IMR-90 (cell line): ENCODE measurements around the gene NRP1.

Source experiments
- CTCF ChIP-seq: conservative IDR thresholded peaks from 2 replicates; pipeline ENCODE4 v1.5.1; 2012; ENCODE audit warnings: mild to moderate bottlenecking, low read depth, low read length, improper control_type of control experiment
- MAFK ChIP-seq: IDR thresholded peaks from 2 replicates; pipeline ENCODE4 v1.6.1; 2012; ENCODE audit warnings: low read depth, low read length, improper control_type of control experiment
- MAZ ChIP-seq: IDR thresholded peaks from 2 replicates; pipeline ENCODE4 v1.6.1; 2012; ENCODE audit warnings: low read depth, mild to moderate bottlenecking, low read length, improper control_type of control experiment, moderate library complexity, borderline replicate concordance
- POLR2A ChIP-seq: IDR thresholded peaks from 2 replicates; pipeline ENCODE4 v1.6.1; 2012; ENCODE audit warnings: mild to moderate bottlenecking, low read depth, low read length

DNA sequence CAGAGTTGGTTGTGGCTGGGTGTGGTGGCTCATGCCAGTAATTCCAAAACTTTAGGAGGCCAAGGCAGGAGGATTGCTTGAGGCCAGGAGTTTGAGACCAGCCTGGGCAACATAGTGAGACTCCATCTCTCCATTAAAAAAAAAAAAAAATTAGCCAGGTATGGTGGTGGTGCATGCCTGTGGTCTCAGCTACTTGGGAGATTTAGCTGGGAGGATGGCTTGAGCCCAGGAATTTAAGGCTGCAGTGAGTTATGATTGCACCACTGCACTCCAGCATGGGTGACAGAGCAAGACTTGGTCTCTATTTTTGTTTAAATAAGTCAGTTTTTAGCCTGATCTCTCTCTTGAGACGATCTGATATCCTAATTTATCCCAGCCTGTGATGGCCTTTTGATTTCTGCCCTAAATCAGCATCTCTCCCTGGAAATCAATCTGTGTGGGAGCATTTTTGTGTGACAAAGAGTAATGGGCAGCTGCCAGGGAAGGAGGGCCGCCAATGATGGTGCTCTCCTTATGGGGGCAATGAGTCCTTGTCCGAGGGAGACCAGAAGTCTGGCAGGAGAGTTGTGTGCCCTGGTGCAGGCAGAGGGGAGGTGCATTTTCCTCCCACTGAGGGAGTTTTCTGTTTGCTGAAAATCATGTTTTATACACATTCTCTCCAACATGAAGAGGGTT, 111.0 kb downstream of the NRP1 start:
- TF ChIP-seq CTCF (no peak), MAZ (no peak), POLR2A (no peak), MAFK (no peak)
